NCI-H748 (cell line): ENCODE measurements around the gene LONP1.
"Not testable (repeated sequence)": the region's sequence is repeated elsewhere in the genome, so short reads cannot be mapped to it uniquely, and the experiment has no call there.

Experiments used
- DNase-seq: peaks from one replicate; lab custom pipeline; 2025; ENCODE audit not compliant: unreplicated experiment; lab: John Stamatoyannopoulos, UW

Gene LONP1

GRCh38 chr19:5711713-5712161 lies 8.2 kb downstream of the LONP1 start:
- no peak for DNase-seq

DNA sequence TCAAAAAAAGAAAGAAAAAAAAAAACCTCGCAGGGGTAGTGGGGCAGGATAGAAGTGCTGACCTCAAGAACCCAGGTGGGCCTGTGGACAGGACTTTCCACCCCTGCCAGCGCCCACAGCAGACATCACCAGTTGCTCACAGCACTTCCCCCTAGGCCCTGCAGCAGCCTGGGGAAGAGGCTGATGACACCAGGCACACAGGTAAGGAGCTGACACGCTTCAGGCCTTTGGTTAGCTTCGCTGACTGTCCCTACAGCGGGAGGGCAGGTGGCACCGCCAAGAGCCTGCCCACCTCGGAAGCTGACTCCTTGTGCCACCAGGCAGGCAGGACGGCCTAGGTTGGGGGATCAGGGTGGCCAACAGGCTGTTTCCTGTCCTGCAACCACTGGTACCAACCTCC lies 8.9 kb downstream of the LONP1 start:
- no peak for DNase-seq

DNA sequence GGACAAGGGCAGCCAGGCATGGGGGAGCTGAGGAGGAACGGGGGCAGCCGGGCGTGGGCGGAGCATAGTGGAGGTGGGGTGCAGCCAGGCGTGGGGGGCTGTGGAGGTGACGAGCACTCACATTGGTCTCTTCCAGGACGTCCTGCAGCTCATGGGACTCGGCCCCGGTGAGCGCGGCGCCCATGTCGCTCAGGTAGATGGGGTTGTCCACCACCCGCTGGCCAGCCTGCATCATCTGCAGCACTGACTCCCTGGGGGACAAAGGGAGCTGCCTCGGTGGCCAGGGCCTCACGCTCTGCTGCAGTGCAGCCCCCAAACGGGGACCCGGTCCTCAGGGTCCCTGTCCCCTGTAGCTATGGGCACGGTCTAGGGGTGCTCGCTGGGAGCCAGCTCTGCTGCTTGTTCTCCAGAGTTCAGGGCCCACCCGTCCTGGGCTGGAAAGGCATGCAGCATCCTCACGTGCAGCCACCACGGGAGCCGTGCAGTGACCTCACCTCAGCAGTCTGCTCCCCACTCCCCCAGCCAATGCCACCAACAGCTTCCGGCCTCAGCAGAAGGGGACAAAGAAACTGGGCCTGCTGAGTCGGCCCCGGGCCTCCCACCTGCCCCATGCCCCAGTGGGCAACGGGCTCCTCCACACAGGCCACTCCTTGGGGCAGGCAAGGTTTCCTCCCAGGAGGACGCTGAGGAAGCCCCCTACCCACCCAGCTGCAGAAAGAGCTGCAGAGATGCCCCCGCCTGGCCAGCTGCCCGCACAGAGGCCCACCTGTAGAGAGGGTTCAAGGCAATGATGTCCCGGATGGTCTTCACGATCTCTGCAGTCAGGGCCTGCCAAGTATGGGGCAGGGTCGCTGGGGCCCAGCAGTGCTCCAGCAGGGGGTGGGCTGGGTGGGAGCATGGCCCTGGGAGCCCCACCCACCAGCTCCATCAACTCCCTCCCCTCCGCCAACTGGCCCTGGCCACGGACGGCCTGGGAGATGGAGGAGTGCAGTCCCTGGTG lies 12.1 kb downstream of the LONP1 start:
- no peak for DNase-seq

DNA sequence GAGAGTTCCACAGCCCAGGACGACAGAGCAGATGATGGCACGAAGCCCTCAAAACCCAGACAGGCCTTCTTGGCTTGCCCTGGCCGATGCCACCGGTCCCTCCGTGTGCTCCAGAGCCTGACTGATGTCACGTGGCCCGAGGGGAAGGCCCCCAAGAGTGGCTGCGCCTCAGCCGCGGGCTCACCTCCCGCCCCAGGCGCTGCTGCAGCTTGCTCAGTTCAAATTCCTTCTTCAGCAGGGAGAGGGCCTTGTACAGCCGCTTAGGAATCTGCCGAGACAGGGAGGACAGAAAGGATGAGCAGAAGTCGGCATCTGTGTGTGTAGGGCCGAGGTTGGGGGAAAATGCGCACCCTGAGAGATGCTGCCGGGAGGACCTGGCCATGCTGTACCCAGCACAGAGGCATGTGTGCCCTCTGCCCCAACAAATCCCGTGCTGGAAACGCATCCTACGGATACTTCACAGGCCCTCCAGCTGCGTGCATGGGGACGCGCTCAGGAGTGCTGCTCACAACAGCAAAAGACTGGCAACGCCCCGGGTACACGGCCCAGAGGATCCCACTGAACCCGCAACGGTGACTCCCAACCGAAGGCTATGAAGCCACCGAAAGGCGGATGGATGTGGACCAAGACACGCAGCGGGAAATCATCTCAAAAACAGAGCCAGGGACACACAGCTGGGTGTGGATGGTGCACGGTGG lies 12.9 kb downstream of the LONP1 start:
- DNase-seq = no peak

DNA sequence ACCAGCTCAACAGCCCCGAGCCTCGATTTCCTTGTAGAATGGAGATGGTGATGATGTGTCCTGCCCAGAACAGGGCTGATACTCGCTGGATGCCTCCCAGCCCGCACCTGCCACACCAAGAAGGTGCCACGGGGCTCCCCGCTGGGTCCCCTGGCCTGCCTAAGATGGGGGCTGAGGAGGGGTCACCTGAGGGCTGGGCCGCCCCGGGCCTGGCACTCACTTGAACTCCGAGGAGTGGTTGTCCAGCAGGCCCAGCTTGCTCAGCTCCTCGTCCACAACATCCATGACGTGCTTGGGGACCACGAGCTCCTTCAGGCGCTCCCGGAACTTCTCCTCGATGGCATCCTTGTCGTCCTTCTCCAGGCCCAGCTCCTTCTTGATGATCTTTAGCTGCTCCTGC lies 14.4 kb downstream of the LONP1 start:
- no peak for DNase-seq

DNA sequence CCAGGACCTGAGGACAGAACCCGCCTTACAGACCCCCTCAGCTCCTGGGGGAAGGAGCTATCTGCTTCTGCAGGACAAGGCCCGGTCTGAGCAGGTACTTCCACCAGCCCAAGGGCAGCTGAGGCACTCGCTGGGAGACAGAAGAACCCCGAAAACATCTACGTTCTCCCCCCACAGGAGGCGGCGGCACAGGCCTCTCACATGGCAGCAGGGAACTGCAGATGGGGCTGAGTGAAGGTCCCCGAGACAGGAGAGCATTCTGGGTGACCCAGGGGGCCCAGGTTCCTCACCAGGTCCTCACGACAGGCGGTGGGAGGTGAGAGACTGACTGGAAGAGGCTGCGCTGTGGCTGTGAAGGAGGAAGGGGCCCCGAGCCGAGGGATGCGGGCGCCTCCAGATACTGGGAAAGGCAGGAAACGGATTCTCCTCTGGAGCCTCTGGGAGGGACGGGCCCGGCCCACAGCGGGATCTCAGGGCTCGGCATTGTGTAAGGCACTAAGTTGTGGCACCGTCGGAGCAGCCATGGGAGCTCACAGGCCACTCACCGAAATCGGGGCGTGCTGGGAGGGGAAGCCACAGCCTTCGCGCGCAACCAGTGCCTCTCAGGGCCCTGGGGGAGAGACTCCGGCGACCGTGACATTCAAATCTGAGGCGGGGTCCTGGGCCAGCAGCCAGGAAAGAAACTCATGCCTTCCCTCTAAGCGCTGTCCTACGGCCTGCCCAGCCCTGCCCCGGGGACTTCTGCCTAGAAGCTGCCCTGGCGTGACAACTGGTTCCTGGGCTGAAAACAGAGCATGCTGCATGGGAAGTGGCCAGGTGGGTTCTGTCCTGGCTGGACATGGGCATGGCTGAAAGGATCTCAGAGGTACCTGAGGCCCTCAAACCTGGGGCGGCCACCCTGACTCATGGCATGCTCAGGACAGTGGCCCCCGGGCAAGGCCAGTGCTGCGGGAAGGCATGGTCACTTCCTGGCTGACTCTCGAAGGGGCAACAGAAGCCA lies 15.8 kb downstream of the LONP1 start:
- DNase-seq = no peak

DNA sequence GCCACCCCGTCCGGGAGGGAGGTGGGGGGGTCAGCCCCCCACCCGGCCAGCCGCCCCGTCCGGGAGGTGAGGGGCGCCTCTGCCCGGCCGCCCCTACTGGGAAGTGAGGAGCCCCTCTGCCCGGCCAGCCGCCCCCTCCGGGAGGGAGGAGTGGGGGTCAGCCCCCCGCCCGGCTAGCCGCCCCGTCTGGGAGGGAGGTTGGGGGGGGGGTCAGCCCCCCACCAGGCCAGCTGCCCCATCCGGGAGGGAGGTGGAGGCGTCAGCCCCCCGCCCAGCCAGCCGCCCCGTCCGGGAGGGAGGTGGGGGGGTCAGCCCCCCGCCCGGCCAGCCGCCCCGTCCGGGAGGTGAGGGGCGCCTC lies 17.9 kb downstream of the LONP1 start:
- not testable (repeated sequence) for DNase-seq

DNA sequence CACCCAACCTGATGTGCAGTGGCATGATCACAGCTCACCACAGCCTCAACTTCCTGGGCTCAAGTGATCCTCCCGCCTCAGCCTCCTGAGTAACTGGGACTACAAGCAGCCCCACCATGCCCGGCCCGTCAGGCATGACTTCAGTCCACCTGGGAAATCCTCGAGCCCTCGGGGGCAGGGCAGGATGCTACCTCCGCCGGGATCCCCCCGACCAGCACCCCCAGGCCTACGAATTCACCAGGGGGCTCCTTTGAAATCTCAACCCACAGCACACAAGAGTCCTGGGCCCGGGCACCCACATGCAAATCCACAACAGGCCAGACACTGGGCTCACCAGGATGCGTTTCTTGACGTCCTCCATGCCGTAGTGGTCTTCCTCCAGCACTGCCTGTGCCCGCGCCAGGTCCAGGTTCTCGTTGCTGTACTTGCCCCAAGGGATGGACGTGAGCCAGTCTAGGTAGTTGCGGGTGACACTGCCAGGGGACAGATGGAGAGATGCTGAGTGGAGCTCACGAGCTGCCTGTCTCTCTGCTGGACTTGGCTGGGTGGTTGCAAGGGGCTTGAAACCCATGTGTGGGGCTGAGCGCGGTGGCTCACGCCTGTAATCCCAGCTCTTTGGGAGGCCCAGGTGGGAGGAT lies 19.4 kb downstream of the LONP1 start:
- no peak for DNase-seq

DNA sequence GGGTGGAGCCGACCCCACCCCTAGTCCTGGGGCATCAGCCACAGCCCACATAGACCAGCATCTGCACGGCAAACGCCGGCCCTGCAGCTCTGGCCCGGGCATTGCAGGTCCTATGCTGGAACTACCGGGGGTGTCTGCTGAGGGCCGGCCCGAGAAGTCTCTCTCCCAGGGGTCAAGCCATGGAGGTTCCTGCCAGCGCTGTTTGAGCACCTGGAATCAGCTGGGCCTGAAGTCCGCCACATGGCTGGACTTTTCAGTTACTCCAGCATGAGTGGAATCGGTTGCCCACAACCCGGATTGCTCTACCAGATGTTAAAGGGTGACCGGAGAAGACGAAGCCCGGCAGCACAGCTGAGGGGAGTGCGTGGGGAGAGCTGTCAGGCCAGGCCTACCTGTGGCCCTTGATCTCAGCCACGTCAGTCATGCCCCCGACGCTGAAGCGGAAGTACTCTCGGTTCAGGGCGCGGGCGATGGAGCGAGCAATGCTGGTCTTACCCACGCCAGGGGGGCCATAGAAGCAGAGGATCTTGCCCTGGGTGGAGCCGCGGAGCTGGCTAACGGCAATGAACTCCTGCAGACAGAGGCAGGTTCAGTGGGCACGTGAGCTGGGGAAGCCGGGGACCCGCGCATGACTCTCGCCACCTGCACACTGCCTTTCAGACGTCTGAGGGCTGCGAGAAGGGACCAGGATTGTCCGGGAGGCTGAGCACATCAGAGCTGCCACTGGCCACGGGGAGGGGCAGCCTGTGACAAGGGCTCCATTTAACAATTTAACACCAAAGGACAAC lies 21.1 kb downstream of the LONP1 start:
- no peak for DNase-seq

- no peak for DNase-seq
Measured at GRCh38 chr19:5697890-5698634, 21.9 kb downstream of the LONP1 start.

DNA sequence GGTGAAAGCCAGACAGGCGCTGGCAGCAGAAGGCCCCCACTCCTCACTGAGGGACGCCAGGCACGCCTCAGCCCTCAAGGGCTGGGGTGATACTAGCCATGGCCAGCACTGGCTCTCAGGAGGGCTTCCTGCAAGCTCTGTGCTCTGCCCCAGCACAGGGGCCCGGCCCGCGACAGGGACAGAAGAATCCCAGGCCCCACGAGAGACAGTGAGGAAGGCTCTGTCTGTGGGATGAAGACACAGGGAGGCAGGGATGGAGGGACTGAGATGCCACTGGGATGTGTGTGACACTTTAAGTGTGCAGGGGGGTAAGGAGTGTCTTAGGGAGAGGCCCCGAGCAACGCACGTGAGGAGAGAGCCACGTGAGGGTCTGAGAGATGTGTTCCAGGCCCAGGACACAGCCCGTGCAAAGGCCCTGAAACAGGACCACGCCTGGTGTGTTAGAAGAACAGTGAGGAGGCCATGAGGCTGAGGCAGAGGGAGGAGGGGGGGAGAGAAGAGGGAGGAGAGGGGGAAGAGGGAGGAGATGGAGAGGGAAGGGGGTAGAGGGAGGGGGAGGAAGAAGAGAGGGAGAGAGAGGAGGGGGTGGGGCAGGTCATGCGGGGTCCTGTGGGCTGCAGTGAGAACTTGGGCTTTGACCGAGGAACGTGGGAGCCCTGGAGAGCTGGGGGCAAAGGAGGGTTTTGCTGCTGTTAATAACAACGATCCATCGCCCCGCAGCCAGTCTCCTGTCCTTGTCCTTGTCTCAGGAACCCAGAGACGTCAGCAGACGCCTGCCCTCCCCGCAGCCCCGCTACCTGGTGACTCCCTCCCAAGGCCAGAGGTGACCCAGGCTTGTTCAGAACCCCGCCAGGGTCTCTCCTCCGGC lies 22.7 kb downstream of the LONP1 start:
- no peak for DNase-seq

DNA sequence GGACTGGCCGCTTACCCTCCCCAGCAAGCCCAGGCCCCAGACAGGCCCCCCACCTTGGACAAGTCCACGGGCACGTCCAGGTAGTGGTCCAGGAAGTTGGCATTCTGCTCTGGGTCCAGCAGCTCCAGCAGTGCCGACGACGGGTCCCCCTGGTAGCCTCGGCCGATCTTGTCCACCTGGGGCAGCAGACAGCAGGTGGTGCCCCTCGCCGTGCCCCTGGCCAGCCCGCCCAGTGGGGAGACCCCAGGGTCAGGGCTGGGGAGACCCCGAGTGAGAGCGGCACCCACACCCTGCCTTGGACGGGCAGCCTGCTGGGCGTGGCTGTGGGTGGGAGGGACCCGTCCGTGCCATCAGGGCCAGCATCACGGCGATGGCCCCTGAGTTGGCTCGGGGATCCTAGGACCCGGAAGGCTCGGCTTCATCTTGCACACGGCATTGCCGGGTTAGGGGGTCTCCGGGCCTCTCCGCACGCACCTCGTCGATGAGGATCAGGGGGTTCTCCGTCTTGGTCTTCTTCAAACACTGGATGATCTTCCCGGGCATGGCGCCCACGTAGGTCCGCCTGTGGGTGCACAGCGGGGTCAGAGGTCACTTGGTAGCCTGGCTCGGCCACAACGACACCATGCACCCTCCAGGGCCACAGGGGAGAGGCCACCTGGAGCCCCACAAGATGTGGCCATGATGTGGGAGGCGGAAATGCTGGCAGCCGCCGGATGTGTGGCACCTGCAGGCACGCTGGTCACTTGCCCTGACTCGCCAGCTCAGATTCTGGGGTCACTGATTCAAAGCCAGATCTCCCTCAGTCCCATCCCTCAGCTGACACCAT lies 23.5 kb downstream of the LONP1 start:
- no peak for DNase-seq

DNA sequence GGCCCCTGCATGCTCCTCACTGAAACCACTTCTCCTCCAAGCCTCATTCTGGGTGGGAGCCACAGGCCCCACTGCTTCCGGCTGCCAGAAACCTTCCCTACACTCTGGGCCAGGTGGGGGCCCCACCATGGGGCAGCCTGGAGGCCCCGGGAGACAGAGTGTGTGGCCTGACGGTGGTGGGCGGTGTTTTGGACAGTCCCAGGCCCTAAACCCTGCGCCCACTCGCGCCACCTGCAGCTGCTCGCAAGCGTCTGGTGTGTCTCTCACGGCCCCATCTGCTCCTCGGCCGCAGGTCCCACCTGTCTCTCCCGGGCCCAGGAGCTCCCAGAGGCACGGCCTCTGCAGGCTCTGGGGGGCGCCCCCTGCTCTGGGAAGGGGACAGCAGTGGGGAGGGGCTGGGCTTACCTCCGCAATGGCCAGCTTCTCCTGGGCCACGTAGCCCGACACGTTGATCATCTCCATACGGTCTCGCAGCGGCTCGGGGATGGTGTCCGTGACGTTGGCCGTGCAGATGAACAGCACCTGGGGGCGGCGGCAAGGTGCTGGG lies 24.2 kb downstream of the LONP1 start:
- DNase-seq = no peak

DNA sequence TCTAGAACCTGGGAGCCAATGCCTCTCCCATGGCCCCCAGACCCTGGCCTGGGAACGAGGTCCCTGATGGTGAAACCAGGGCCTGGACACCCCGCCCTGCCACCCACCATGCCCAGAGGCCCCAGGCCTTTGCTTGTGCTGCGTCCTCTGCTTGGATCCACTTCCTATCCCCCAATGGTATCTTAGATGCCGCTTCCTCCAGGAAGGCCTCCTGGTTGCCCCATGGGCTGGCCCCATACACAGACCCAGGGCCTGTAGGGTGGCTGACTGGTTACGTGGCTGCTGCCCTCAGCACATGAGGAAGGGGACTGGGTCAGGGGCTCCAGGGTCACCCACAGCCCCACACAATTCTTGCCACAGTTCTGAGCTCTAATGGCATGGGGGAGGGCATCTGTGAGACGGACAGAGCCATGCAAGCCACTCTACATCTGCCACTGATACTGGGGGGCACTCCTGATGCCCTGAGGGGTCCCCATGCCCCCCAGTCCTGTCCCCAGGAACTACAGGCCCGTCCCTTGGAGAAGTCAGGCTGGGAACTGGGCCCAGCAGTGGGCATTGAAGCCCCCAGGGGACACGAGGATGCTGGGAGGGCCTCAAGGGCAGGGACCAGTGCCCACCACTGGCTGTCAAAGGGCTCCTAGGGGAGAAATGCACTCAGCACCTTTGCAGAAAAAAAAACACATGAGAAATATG lies 24.8 kb downstream of the LONP1 start:
- no peak for DNase-seq

DNA sequence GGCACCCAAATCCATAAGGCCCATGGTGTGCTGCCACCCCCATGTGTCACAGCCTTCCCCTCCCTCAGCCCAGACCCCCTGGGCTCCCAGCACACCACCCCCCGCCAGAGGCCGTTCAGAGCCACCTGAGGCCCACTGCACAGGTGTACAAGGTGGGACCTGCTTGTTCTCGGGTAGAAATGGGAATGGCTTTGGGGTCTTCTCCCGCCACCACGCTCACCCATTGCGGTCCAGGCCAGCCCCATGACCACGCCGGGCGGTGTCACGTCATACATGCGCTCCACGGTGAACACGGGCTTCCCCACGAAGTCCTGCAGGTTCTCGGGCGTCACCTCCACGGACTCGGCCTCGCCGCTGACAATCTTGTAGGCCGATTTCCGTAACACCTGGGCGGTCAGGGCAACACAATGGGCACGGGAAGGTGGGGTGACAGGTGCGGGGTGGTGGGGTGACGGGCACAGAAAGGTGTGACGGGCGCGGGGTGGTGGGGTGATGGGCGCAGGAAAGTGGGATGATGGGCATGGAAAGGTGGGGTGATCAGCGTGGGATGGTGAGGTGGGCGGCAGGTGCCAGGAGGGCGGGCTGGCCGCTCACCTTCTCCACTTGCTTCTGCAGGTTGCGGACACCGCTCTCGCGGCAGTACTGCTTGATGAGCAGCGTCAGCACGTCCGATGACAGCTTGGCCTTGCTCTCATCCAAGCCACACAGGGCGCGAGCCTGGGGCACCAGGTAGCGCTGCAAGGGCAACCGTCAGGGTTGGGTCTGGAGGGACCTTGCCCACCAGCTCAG lies 25.6 kb downstream of the LONP1 start:
- no peak for DNase-seq
